HG03196 (cell line): ENCODE results near the gene RMI1.
"Not testable (repeated sequence)": the region's sequence is repeated elsewhere in the genome, so short reads cannot be mapped to it uniquely, and the experiment has no call there.

Source experiments
- ATAC-seq: cut with Tn5 transposase; IDR thresholded peaks from one replicate; pipeline ENCODE4 v1.9.1; 2021; ENCODE audit not compliant: unreplicated experiment

Gene RMI1

GRCh38 chr9:83980395-83981125, at the start of gene RMI1:
TSS of gene RMI1 (plus strand) at chr9:83980805. CDS start at chr9:84000987, 20,182 bp downstream.
- peak; percentile 70 for ATAC-seq

GRCh38 chr9:83930881-83931280, 49.7 kb upstream of the RMI1 start:
- ATAC-seq: no peak

- no peak for ATAC-seq
These were observed 48.6 kb upstream of the RMI1 start for GRCh38 chr9:83932011-83932410.

- no peak for ATAC-seq
These were observed 47.8 kb upstream of the RMI1 start for GRCh38 chr9:83932851-83933250.

- ATAC-seq: no peak
These were observed 46.8 kb upstream of the RMI1 start for GRCh38 chr9:83933790-83934189.

- ATAC-seq: no peak
These were observed 45.9 kb upstream of the RMI1 start for GRCh38 chr9:83934569-83935275.

GRCh38 chr9:83935276-83935935, 45.2 kb upstream of the RMI1 start:
- ATAC-seq: no peak

- ATAC-seq: no peak
These were observed 44.1 kb upstream of the RMI1 start for GRCh38 chr9:83936523-83936922.

GRCh38 chr9:83937861-83938455, 42.6 kb upstream of the RMI1 start:
- ATAC-seq: no peak

GRCh38 chr9:83940590-83941303, 39.9 kb upstream of the RMI1 start:
- ATAC-seq: no peak

GRCh38 chr9:83948096-83948495, 32.5 kb upstream of the RMI1 start:
- ATAC-seq: not testable (repeated sequence)

GRCh38 chr9:83956086-83956435, 24.5 kb upstream of the RMI1 start:
- peak; percentile 46 for ATAC-seq

GRCh38 chr9:83956436-83957247, 24.0 kb upstream of the RMI1 start:
- peak; percentile 82 for ATAC-seq

- ATAC-seq: no peak
These were observed 23.4 kb upstream of the RMI1 start for GRCh38 chr9:83957248-83957513.

GRCh38 chr9:83959061-83959460, 21.5 kb upstream of the RMI1 start:
- no peak for ATAC-seq

GRCh38 chr9:83960991-83961390, 19.6 kb upstream of the RMI1 start:
- ATAC-seq: no peak

GRCh38 chr9:83962165-83962564, 18.4 kb upstream of the RMI1 start:
- no peak for ATAC-seq

- no peak for ATAC-seq
These were observed 15.6 kb upstream of the RMI1 start for GRCh38 chr9:83964973-83965349.

GRCh38 chr9:83965350-83966208, 15.0 kb upstream of the RMI1 start:
- ATAC-seq: no peak

GRCh38 chr9:83966209-83966582, 14.4 kb upstream of the RMI1 start:
- no peak for ATAC-seq
